HG03521 (cell line): ENCODE data around the gene AMTN.

Experiments used
- ATAC-seq: cut with Tn5 transposase; IDR thresholded peaks from one replicate; pipeline ENCODE4 v1.9.1; 2021; ENCODE audit warnings: mild to moderate bottlenecking, moderate library complexity; ENCODE audit not compliant: unreplicated experiment

Gene AMTN

DNA sequence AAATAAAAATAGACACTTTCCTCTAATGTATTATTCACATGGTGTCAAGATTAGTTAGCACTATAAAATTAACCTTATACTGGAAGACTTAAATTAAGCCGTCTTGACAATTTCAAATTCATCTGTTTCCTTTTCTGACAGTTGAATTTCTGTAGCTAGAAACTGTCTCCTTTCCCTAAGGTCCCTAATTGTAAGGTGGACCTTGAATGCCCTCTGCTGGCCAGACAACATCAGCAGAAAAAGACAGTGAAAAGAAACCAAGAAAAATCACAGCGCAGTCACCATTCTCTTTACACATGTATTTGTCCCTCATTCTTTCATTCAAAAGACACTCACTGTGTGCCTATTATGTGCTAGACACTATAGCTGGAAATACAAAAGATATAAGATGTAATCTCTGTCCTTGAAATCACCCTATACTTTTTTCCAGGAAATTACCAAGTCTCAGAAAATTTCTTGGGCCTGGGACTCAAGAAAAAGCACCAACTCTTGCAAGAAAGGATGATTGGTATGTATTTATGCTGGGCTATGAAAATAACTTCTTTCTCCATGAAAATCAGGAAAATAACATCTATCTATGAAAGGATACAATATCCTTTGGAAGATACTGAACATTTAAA lies 41.0 kb downstream of the AMTN start:
- ATAC-seq = peak; percentile 61

- ATAC-seq = no peak
Measured at GRCh38 chr4:70559924-70560323, 41.6 kb downstream of the AMTN start.

- no peak for ATAC-seq
Measured at GRCh38 chr4:70564033-70564432, 45.7 kb downstream of the AMTN start.

- no peak for ATAC-seq
Measured at GRCh38 chr4:70570796-70571195, 52.4 kb downstream of the AMTN start.

- ATAC-seq = no peak
Measured at GRCh38 chr4:70571772-70572171, 53.4 kb downstream of the AMTN start.

DNA sequence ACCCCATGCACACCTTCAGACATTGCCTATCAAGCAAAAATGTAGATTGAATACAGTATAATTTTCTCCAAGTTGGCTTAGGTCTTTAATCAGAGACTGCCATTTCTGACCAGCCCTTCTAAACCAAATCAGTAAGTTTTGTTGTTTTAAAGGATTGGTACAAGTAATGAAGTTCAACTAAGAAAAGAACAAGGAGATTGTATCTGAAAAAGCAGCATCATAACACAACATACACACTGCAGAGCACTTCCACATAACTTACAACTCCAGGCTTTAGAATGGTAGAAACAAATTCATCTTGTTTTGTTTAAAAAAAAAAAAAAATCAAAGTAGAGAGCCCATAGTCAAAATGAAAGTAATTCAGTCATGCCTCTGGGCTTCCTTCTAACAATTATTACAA lies 57.6 kb downstream of the AMTN start:
- ATAC-seq = no peak

- no peak for ATAC-seq
Measured at GRCh38 chr4:70577220-70577927, 59.0 kb downstream of the AMTN start.

GRCh38 chr4:70581980-70582379 lies 63.6 kb downstream of the AMTN start:
- no peak for ATAC-seq
